HG02678 (cell line): ENCODE measurements around the gene MIER1.
A peak's percentile ranks its signal among the peaks of the same experiment; 100 is the strongest.

Experiments used
- ATAC-seq: cut with Tn5 transposase; IDR thresholded peaks from one replicate; pipeline ENCODE4 v1.9.1; 2021; ENCODE audit warnings: mild to moderate bottlenecking, moderate library complexity; ENCODE audit not compliant: unreplicated experiment

The MIER1 gene

GRCh38 chr1:66996018-66996682 lies 71.4 kb downstream of the MIER1 start:
- ATAC-seq = peak; percentile 83

- no peak for ATAC-seq
Measured at GRCh38 chr1:66998972-66999371, 74.2 kb downstream of the MIER1 start.

GRCh38 chr1:66999640-67000400 lies 75.0 kb downstream of the MIER1 start:
- no peak for ATAC-seq

GRCh38 chr1:67001682-67002425 lies 77.1 kb downstream of the MIER1 start:
- no peak for ATAC-seq

GRCh38 chr1:67004176-67004575 lies 79.4 kb downstream of the MIER1 start:
- no peak for ATAC-seq

- ATAC-seq = no peak
Measured at GRCh38 chr1:67005068-67005467, 80.3 kb downstream of the MIER1 start.

- no peak for ATAC-seq
Measured at GRCh38 chr1:67009792-67010191, 85.0 kb downstream of the MIER1 start.

- ATAC-seq = no peak
Measured at GRCh38 chr1:67013573-67013972, 88.8 kb downstream of the MIER1 start.

GRCh38 chr1:67018574-67018973 lies 93.8 kb downstream of the MIER1 start:
- no peak for ATAC-seq

- no peak for ATAC-seq
Measured at GRCh38 chr1:67019121-67019520, 94.3 kb downstream of the MIER1 start.

GRCh38 chr1:67019600-67020136 lies 94.9 kb downstream of the MIER1 start:
- no peak for ATAC-seq

GRCh38 chr1:67020304-67020703 lies 95.5 kb downstream of the MIER1 start:
- no peak for ATAC-seq

GRCh38 chr1:67020765-67021164 lies 96.0 kb downstream of the MIER1 start:
- no peak for ATAC-seq

GRCh38 chr1:67029472-67029871 lies 104.7 kb downstream of the MIER1 start:
- no peak for ATAC-seq

- ATAC-seq = no peak
Measured at GRCh38 chr1:67031121-67031858, 106.5 kb downstream of the MIER1 start.

- no peak for ATAC-seq
Measured at GRCh38 chr1:67031859-67032247, 107.1 kb downstream of the MIER1 start.
